ENCODE results near the gene MAP3K10.

DNA sequence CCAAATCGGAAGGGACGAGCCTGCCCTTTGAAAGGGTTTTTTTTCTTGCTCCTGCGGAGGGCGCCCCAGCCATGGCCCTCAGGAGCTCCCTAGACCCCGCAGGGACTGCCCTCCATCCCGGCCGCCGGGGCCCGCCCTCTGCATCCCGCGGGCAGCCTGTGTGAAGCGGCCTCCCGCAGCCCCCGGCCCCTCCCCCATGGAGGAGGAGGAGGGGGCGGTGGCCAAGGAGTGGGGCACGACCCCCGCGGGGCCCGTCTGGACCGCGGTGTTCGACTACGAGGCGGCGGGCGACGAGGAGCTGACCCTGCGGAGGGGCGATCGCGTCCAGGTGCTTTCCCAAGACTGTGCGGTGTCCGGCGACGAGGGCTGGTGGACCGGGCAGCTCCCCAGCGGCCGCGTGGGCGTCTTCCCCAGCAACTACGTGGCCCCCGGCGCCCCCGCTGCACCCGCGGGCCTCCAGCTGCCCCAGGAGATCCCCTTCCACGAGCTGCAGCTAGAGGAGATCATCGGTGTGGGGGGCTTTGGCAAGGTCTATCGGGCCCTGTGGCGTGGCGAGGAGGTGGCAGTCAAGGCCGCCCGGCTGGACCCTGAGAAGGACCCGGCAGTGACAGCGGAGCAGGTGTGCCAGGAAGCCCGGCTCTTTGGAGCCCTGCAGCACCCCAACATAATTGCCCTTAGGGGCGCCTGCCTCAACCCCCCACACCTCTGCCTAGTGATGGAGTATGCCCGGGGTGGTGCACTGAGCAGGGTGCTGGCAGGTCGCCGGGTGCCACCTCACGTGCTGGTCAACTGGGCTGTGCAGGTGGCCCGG lies 815 bp downstream of the MAP3K10 start:
- TF ChIP-seq POLR2A (IDR thresholded peaks at IDR 0.05; ENCODE audit: low read depth, low read length) (no peak), SPI1 (IDR thresholded peaks at IDR 0.05; ENCODE audit: low read depth, low read length) (no peak), POLR2AphosphoS5 (IDR thresholded peaks at IDR 0.05; ENCODE audit: low read depth, low read length) (no peak), TAF1 (IDR thresholded peaks at IDR 0.05; ENCODE audit: low read depth, low read length) (no peak)

All from GM12891 (cell line).